Tibial nerve (tissue), 4 donors: ENCODE measurements around the gene ITCH. TPM values are rescaled to one million over a fixed set of nuclear protein-coding genes. Genes with fewer than 3 reads are reported as not detected.

Experiments used
- DNase-seq, 2 donors: peaks; one replicate each; pipeline ENCODE4 v3.0.0-alpha.2; 2019; ENCODE audit warnings: low spot score in 2 of 2
- H3K27ac ChIP-seq, 4 donors: fragments of 200-600 bp; sonication (generic) in 3 of 4; one replicate each; pipeline ENCODE4 v1.5.1; 2017 to 2019; ENCODE audit warnings: mild to moderate bottlenecking in 1 of 4
- H3K27me3 ChIP-seq, 2 donors: fragments of 200-600 bp; sonication (generic) in 1 of 2; one replicate each; pipeline versions ENCODE4 v1.5.1 to v1.6.0; 2017 to 2019
- H3K36me3 ChIP-seq, 3 donors: fragments of 200-600 bp; sonication (generic); one replicate each; pipeline ENCODE4 v1.5.1; 2018 to 2019
- H3K4me1 ChIP-seq, 4 donors: fragments of 200-600 bp; sonication (generic) in 3 of 4; one replicate each; pipeline ENCODE4 v1.5.1; 2017 to 2019
- H3K4me3 ChIP-seq, 4 donors: fragments of 200-600 bp; sonication (generic) in 3 of 4; one replicate each; pipeline ENCODE4 v1.5.1; 2017 to 2019; ENCODE audit warnings: mild to moderate bottlenecking in 1 of 4, moderate library complexity in 1 of 4
- H3K9me3 ChIP-seq, 4 donors: fragments of 200-600 bp; sonication (generic) in 3 of 4; one replicate each; pipeline ENCODE4 v1.5.1; 2017 to 2019
- EP300 ChIP-seq, 2 donors: sonication (generic); formaldehyde crosslinking; IDR thresholded peaks; one replicate each; pipeline ENCODE4 v1.6.1; 2017; ENCODE audit warnings: antibody characterized with exemption in 2 of 2, mild to moderate bottlenecking in 1 of 2
- POLR2A ChIP-seq, 2 donors: fragments of 450-650 bp; IDR thresholded peaks; one replicate each; pipeline ENCODE4 v1.6.1; 2017; ENCODE audit warnings: antibody characterized with exemption in 2 of 2, mild to moderate bottlenecking in 2 of 2, moderate library complexity in 2 of 2
- WGBS, 2 donors: methylation state at CpG; one replicate each; pipeline ENCODE4 v1.1.5; 2018; 5-methylcytosine and 5-hydroxymethylcytosine counted together
- total RNA-seq, 4 donors: library from RNA; depleted of rRNA; stranded (reverse); fragments of >200 nt; gene quantifications; one replicate each; pipeline ENCODE4 v1.1.0, GENCODE V29; 2016
- TF ChIP-seq, protein P1 (sequence below), 5 experiments: fragments of 200-600 bp in 3 of 5; fragments of 450-650 bp in 2 of 5; sonication (generic) in 3 of 5; IDR thresholded peaks; one replicate each; pipeline ENCODE4 v1.5.1; 2016 to 2019; ENCODE audit warnings: antibody characterized with exemption in 5 of 5, mild to moderate bottlenecking in 3 of 5, moderate library complexity in 2 of 5

The ITCH gene
- 10 to 100 TPM; 48.4 to 85.4 (median 62.8) TPM for total RNA-seq

DNA sequence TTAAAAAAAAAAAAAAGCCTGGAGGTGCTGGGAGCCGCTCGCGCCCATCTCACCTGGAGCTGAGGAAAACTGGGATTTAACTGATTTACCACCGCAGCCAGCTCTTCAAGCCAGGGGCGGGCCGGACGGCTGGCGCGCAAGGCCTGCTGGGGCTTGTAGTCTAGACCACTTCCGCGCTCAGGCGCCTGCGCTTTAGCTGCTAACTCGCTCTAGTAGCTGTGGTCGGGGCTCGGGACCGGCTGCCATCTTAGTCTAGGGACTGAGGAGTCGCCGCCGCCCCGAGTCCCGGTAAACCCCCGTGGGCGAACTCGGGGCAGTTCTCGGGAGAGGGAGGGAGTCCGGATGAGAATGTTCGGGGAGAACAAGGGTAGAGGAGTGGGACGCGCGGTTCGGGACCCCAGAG, at the start of gene ITCH:
ITCH (plus strand) TSS at position 212 of the 403 bp plus-strand sequence. CDS start 30,539 bp downstream, outside the sequence.
- Histone ChIP-seq H3K9me3 (no peaks in the 10 kb centered on the region), H3K27ac (peak within 1 kb of the TSS; percentile 92 to 99 (median 98)), H3K4me3 (peak within 1 kb of the TSS; percentile 84 to 100 (median 90)), H3K36me3 (no peaks in the 10 kb centered on the region), H3K4me1 (peaks cover 0 to 43% (median 31%) of the 10 kb centered on the region in 4 donors), H3K27me3 (no peaks in the 10 kb centered on the region)
- peak; percentile 93 to 94 for DNase-seq
- WGBS, 2 donors: 1% methylated on average over 25 to 31 of the region's 32 CpGs
- TF ChIP-seq EP300 (IDR thresholded peaks at IDR 0.05) (peak; percentile 82 to 98), POLR2A (IDR thresholded peaks at IDR 0.05) (peak; percentile 92 to 94)
- TF ChIP-seq, protein P1, sequence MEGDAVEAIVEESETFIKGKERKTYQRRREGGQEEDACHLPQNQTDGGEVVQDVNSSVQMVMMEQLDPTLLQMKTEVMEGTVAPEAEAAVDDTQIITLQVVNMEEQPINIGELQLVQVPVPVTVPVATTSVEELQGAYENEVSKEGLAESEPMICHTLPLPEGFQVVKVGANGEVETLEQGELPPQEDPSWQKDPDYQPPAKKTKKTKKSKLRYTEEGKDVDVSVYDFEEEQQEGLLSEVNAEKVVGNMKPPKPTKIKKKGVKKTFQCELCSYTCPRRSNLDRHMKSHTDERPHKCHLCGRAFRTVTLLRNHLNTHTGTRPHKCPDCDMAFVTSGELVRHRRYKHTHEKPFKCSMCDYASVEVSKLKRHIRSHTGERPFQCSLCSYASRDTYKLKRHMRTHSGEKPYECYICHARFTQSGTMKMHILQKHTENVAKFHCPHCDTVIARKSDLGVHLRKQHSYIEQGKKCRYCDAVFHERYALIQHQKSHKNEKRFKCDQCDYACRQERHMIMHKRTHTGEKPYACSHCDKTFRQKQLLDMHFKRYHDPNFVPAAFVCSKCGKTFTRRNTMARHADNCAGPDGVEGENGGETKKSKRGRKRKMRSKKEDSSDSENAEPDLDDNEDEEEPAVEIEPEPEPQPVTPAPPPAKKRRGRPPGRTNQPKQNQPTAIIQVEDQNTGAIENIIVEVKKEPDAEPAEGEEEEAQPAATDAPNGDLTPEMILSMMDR (IDR thresholded peaks at IDR 0.05): peak in 1 of 5 experiments; percentile 21

DNA sequence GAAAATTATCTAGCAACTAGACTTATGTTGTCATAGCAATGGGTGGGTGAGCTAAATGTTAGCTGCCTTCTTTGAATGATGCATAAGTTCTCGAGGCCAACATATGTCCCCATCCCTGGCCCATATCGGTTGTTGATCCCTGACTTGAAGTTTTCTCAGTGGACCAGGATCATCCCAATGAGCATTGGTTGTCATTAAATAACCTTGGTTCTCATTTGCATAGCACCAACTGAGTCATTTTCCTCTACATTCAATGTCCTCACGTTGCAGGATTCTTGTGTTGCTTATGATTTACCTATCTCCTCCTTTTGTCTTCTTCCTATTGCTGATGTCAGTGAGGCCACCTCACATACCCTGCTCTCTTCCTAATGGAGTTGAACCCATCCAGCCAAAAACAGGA, 47.8 kb upstream of the ITCH start:
- Histone ChIP-seq H3K4me1 (peaks cover 0 to 22% (median 14%) of the 10 kb centered on the region in 4 donors), H3K4me3 (no peak overlapping the region), H3K27ac (no peak overlapping the region), H3K27me3 (no peaks in the 10 kb centered on the region), H3K36me3 (no peaks in the 10 kb centered on the region), H3K9me3 (no peaks in the 10 kb centered on the region)
- no peak for DNase-seq
- TF ChIP-seq POLR2A (IDR thresholded peaks at IDR 0.05) (no peak), EP300 (IDR thresholded peaks at IDR 0.05) (no peak)
- TF ChIP-seq, protein P1 (IDR thresholded peaks at IDR 0.05): no peak
- 86 to 94% methylated on average over 3 of the region's 3 CpGs for WGBS, 2 donors

DNA sequence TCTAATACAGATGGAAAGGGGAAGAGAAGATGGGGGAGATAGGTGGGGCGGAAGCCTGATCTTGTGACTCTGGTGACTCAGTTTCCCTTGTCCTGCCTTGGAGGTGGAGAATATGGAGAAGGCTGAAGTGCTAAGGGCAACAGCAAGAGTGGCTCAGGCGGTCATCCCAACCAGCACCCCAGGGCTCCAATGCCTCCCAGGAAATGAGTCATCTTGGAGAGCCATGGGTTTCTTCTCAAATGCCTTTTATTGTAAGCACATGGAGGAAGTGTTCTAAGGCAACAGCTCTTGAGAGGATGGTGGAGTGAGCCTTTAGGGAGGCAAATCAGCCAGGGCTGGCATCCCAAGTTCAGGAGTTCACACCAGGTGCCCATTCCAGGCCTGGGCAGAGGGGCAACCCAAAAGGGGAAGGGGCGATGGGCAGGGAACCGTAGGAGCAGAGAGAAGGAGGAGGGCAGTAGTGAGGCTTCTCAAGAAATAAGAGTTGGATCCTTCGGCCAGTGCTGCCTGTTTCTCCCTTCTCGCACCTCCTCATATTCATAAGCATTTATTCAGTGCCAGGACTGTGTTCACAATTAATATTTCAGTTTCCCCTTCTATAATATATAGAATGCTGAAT, 46.8 kb upstream of the ITCH start:
- no peak overlapping the region for H3K27ac ChIP-seq
- H3K9me3 ChIP-seq: no peaks in the 10 kb centered on the region
- 86 to 88% methylated on average over 6 of the region's 6 CpGs for WGBS, 2 donors
- no peak for TF ChIP-seq EP300 (IDR thresholded peaks at IDR 0.05)
- TF ChIP-seq, protein P1 (IDR thresholded peaks at IDR 0.05): no peak
- DNase-seq: no peak
- no peaks in the 10 kb centered on the region for H3K36me3 ChIP-seq
- peaks cover 0 to 17% (median 13%) of the 10 kb centered on the region in 4 donors for H3K4me1 ChIP-seq
- no peak overlapping the region for H3K4me3 ChIP-seq
- H3K27me3 ChIP-seq: no peaks in the 10 kb centered on the region

DNA sequence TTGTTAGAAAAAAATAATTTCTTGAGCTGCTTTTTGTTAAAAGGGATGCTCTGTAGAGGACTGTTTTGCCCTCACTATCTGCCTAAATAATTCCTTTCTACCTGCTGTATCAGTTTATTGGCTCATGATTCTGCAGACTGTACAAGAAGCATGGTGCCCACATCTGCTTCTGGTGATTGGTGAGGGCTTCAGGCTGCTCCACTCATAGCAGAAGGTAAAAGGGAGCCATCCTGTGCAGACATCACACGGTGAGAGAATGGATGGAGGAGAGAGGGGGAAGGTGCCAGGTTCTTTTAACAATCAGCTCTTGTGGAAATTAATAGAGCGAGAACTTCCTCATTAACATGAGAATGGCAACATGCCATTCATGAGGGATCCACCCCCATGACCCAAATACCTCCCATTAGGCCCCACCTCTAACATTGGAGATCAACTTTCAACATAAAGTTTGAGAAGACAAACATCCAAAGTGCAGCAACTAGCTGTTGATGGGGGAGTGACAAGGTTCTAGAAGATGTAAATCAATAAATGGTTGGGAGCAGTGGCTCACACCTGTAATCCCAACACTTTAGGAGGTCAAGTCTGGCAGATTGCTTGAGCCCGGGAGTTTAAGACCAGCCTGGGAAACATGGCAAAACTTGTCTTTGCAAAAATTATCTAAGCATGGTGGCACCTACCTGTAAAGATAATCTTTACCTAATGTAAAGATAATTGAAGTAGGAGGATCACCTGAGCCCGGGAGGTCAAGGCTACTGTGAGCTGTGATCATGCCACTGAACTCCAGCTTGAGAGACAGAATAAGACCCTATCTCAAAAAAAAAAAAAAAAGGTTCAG, 44.2 kb upstream of the ITCH start:
- Histone ChIP-seq H3K27me3 (no peaks in the 10 kb centered on the region), H3K36me3 (no peaks in the 10 kb centered on the region), H3K4me1 (no peaks in the 10 kb centered on the region), H3K9me3 (no peaks in the 10 kb centered on the region), H3K27ac (no peak overlapping the region), H3K4me3 (no peak overlapping the region)
- 70 to 75% methylated on average over 4 of the region's 4 CpGs for WGBS, 2 donors
- DNase-seq: no peak
- TF ChIP-seq POLR2A (IDR thresholded peaks at IDR 0.05): no peak
- no peak for TF ChIP-seq EP300 (IDR thresholded peaks at IDR 0.05)
- TF ChIP-seq, protein P1 (IDR thresholded peaks at IDR 0.05): no peak

DNA sequence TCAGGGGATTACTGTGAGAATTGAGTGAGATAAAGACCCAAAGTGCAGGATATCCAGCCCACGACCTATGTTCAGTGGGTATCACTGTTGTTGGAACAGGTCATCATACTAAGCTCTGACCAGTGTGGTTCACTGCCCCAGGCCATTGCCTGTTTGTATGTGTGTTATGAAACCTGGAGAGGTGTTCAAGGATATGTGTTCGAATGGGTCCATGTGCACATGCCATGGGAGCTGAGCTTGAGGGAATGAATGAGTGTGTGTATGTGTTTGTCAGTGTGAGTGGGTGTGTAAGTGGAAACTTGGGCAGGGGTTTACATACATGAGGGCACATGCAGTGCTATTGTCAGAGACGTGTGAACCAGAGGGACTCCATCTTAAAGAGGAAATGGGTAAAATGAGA, 42.2 kb upstream of the ITCH start:
- H3K4me3 ChIP-seq: no peak overlapping the region
- H3K36me3 ChIP-seq: no peaks in the 10 kb centered on the region
- no peak overlapping the region for H3K27ac ChIP-seq
- TF ChIP-seq EP300 (IDR thresholded peaks at IDR 0.05): no peak
- TF ChIP-seq POLR2A (IDR thresholded peaks at IDR 0.05): no peak
- TF ChIP-seq, protein P1 (IDR thresholded peaks at IDR 0.05): no peak
- 74 to 78% methylated on average over 3 of the region's 3 CpGs for WGBS, 2 donors
- no peaks in the 10 kb centered on the region for H3K27me3 ChIP-seq
- H3K9me3 ChIP-seq: no peaks in the 10 kb centered on the region
- DNase-seq: no peak
- H3K4me1 ChIP-seq: peaks cover 0 to 6% (median 2%) of the 10 kb centered on the region in 4 donors
